ENCODE measurements around the gene APOBEC4.
"Not testable (repeated sequence)": the region's sequence is repeated elsewhere in the genome, so short reads cannot be mapped to it uniquely, and the experiment has no call there.

The APOBEC4 gene

GRCh38 chr1:183632964-183633363 is 20.2 kb downstream of the APOBEC4 start:
- no peak for DNase-seq

GRCh38 chr1:183632114-183632513 is 21.0 kb downstream of the APOBEC4 start:
- no peak for DNase-seq

GRCh38 chr1:183630748-183631147 is 22.4 kb downstream of the APOBEC4 start:
- DNase-seq = no peak

- no peak for DNase-seq
Observed at GRCh38 chr1:183628537-183628936, 24.6 kb downstream of the APOBEC4 start.

DNA sequence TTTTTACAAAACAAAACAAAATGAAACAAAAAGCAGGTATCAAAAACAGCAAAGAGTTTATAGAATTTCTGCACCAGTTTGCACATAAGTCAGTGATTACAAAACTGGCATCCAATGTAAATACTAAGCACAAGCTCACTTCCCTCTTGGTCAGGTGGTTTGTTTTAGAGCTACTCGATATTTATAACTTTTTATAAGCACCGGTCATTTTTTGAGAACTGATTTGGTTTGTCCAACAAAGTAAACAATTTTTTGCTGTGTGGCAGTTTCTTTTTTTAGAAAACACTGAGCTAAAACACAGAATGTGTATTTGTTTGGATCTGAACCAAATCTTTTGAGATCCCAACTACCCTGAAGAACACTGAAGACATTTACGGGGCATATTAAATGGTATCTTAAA is 26.9 kb downstream of the APOBEC4 start:
- DNase-seq = not testable (repeated sequence)

DNA sequence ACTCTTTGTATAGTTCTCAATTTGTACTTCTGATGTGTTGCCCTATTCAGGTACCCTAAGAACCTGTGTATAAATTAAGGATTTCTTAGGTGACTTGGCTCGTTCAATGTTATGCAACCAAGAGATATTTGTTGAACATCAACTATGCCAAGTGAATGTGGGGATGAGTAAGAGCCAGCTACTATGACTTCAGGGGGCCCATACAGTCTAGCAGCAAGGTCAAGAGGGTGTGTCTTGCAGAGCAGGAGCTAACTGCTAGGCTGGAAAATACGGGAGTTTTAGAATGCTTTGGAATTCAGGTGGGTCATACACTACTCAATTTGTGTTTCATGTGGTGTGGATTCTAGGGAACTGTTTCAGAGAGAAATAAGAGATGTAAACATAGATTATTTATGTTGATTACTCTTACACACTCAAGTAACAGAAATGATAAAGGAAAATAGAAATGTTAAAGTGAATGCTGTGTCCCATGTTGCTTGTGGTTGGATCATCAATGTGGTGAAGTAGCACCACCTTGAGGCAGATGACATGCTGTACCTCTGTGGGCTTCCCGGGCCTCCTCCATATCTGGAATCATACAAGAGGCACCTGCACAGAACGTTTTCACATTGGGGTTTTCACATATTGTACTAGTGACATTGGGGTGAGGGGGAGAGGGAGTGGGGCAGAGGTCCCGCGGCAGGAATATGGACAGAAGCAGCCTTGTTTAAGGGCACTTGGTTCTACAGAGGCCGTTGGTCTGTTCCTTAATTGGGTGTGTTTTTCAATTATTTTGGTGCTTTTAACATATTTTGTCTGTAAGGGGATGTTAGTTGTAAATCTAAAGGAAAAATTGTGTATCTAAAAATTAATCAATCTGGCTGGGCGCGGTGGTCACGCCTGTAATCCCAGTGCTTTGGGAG is 30.0 kb downstream of the APOBEC4 start:
- no peak for DNase-seq

GRCh38 chr1:183622013-183622412 is 31.1 kb downstream of the APOBEC4 start:
- DNase-seq = no peak

DNA sequence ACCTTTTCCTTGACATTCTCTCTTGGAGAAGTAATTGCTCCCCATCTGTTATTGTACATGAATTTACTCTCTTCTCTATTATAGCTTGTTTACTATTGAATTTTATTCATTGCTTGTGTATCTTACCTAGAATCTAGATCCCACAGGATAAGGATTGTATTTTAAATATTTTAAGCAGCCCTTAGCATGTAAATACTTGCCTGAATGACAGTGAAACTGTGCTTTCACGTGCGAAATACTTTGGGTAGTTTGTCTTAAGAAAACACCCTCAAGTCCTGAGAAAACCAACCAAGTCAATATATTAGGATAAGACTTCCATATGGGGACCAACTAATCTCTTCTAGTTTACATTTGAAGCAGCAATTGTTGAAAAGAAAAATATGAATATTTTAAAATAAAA is 32.8 kb downstream of the APOBEC4 start:
- DNase-seq = no peak

DNA sequence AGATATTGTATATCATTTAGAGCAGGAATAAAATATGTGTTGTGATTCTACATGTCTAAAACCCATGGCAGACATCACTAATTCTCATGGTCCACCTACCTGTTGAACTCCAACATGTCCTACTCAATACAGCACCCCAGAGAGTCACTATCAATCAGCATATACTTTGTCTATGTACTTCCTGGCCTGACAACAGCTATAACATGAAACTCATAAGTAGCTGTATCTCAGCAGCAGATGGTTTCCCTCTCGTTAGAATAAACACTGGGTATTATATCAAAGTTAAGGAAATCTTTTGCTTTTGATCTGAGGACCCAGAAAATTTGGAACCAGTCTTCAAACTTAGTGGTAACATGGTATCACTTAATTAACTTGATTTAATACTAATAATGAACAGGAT is 33.3 kb downstream of the APOBEC4 start:
- no peak for DNase-seq

DNA sequence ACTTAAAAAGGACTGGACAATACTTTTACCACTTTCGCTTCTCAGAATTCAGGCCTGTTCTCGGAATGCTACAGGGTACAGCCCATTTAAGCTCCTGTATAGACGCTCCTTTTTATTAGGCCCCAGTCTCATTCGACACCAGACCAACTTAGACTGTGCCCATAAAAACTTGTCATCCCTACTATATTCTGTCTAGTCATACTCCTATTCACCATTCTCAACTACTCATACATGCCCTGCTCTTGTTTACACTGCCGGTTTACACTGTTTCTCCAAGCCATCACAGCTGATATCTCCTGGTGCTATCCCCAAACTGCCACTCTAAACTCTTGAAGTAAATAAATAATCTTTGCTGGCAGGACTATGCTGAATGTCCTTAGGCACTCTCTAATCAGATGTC is 34.9 kb downstream of the APOBEC4 start:
- not testable (repeated sequence) for DNase-seq

- DNase-seq = not testable (repeated sequence)
Observed at GRCh38 chr1:183612975-183613374, 40.1 kb downstream of the APOBEC4 start.

- no peak for DNase-seq
Observed at GRCh38 chr1:183612407-183612806, 40.7 kb downstream of the APOBEC4 start.

- no peak for DNase-seq
Observed at GRCh38 chr1:183611021-183611420, 42.1 kb downstream of the APOBEC4 start.

DNA sequence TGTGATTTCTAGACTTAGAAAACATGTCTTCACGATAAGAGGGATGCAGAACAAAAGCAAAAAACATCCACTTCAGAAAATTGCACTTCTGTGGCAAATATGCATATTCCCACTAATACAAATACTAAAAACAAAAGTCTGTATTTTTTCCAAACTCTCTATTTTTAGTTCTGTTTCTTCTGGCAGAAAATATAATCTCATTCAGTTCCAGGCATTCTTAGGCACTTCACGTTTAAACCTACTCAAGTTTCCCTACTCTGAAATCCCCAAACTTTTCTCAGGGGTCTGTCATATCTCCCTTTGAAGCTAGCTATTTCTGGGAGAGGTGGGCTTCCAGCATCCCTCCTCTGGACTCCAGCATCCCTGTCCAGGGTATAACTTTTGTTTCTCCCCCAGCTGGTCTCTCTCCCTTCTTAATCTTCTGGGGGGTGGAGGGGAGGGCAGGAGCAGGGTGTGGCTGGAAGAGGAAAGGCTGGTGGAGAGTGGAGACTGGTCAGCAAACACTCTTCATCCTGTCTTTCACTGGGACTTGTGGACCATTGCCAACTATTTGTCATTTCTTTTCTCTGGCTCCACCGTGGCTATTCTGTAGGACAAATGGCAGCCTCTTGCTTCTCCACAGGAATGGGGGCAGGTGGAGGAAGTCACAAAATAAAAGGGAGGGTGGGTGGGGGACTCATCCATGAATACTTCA is 43.2 kb downstream of the APOBEC4 start:
- no peak for DNase-seq

DNA sequence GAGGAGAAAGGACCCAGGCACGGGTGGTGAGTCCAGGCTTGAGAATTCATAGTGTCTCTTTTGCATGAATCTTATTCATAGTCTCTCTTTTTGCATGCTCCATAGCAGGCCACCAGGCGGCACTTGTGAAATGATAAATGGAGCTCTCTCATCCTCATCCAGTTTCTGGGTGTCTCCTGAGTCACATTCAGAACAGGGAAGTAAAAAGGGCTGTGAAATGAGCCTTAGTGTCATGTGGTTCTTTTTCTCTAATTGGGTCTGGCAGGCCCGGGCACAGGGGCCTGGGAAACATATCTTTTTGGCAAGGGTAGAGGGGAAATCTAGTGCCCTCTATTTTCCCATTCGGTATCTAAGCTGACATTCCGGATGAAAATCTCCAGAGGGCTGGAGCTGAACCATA is 43.8 kb downstream of the APOBEC4 start:
- DNase-seq = no peak

DNA sequence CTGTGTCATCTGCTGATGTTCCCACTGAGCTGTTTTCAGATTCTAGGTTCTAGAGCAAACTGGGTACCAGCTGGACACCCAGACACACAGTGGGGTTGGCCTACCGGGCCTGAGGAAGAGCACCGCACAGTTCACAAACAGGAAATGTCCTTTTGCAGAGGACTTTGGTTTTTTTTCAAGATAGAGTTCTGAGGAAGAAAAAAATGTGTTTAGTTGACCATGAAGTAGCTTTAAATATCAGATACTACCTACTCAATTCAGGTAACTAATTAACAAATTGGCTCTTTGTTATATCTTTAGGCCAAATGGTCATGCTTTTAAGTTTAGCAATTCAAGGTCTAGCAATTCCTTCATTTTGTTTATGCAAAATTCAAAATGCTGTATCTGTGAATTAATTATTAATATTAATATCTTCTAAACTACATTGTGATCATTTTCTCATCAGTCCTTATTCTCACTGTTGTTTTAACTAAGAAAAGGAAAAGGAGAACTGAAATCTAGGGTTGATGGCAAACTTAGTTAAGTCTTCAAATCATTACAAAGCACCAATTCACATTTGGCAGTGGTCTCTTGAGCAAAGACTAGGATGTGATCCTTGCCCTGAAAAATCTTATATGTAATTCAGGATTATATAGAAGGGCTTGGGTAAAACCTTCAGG is 45.7 kb downstream of the APOBEC4 start:
- no peak for DNase-seq

- DNase-seq = no peak
Observed at GRCh38 chr1:183605904-183606303, 47.2 kb downstream of the APOBEC4 start.

DNA sequence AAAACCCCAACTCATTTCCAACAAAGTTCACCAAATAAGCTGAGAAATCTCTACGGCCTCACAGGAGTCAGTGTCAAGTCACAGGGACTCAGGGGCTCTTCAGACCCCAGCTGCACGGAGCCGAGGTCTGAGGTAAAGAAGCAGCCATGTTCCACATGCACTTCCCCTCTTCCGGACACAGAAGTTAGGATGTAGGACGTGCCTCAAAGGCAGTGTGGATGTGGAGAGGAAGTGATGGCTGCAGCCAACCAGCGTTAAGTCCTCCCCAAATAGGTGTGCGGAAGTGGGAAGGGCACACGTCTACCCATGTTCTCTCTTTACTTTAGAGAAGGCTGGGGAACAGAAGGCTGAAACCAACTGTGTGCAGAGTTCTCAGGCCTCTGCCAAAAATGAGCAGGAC is 48.3 kb downstream of the APOBEC4 start:
- DNase-seq = no peak

DNA sequence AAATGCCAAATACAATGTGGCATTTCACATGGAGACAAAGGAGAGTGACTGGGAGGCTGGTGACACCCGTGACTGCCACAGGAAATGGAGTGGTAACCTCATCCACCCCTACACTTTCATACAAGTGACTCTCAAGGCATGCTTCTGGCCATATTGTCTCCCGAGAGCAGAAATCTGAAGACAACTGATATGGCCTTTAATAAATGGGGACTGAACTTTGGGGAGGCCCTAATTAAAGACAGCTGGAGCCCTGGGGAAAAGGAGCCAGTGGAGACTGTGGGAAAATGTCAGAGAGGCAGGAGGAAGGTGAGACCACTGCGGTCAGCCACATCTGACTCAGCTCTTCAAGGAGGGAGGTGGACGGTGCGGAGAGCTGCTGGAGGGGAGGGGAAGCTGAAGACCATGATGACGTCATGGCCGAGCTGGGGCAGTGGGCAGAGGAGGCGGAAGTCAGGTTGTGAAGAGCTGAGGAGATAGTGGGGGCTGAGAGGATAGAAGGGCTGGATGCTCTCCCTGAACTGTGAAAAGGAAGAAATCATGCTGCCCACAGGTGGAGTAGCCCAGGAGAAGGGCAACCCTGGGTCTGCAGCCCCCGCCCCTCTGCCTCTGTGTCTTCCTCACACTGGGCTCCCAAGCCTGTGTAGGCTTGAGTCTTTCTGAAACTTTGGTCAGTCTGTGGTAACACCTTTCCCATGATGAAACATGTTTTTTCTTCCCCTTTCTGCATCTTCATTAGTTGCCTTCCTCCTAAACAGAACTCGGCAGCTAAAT is 48.9 kb downstream of the APOBEC4 start:
- no peak for DNase-seq

- no peak for DNase-seq
Observed at GRCh38 chr1:183602510-183602909, 50.6 kb downstream of the APOBEC4 start.

GRCh38 chr1:183600634-183601033 is 52.5 kb downstream of the APOBEC4 start:
- DNase-seq = no peak

GRCh38 chr1:183600136-183600535 is 53.0 kb downstream of the APOBEC4 start:
- DNase-seq = no peak

- DNase-seq = no peak
Observed at GRCh38 chr1:183598386-183598785, 54.7 kb downstream of the APOBEC4 start.
